GM18907 (cell line): ENCODE measurements around the gene THSD4.

Source experiments
- ATAC-seq: cut with Tn5 transposase; IDR thresholded peaks from one replicate; pipeline ENCODE4 v1.9.1; 2021; ENCODE audit warnings: mild to moderate bottlenecking, moderate library complexity; ENCODE audit not compliant: unreplicated experiment

Gene THSD4

GRCh38 chr15:71807125-71807629 is 691.9 kb downstream of the THSD4 start:
- ATAC-seq: no peak

GRCh38 chr15:71807691-71808091 is 692.4 kb downstream of the THSD4 start:
- no peak for ATAC-seq

GRCh38 chr15:71808311-71809020 is 693.2 kb downstream of the THSD4 start:
- ATAC-seq: no peak

- ATAC-seq: no peak
Measured at GRCh38 chr15:71809346-71809745, 694.1 kb downstream of the THSD4 start.

GRCh38 chr15:71810256-71811035 is 695.2 kb downstream of the THSD4 start, which contains the start of gene NR2E3:
Gene NR2E3 (plus strand): TSS chr15:71810554. CDS start chr15:71810744, 190 bp downstream.
- no peak for ATAC-seq

- no peak for ATAC-seq
Measured at GRCh38 chr15:71811036-71811736, 695.9 kb downstream of the THSD4 start.

GRCh38 chr15:71811752-71812735 is 696.8 kb downstream of the THSD4 start:
- ATAC-seq: no peak

- no peak for ATAC-seq
Measured at GRCh38 chr15:71812966-71813722, 697.9 kb downstream of the THSD4 start.

- ATAC-seq: no peak
Measured at GRCh38 chr15:71813723-71814470, 698.6 kb downstream of the THSD4 start.

GRCh38 chr15:71815301-71815700 is 700.0 kb downstream of the THSD4 start:
- no peak for ATAC-seq

- no peak for ATAC-seq
Measured at GRCh38 chr15:71817351-71817750, 702.1 kb downstream of the THSD4 start.

- no peak for ATAC-seq
Measured at GRCh38 chr15:71820127-71820526, 704.9 kb downstream of the THSD4 start.

- ATAC-seq: no peak
Measured at GRCh38 chr15:71821547-71822129, 706.4 kb downstream of the THSD4 start.

GRCh38 chr15:71822890-71823630 is 707.8 kb downstream of the THSD4 start:
- ATAC-seq: no peak

GRCh38 chr15:71823801-71824200 is 708.5 kb downstream of the THSD4 start:
- no peak for ATAC-seq

- ATAC-seq: no peak
Measured at GRCh38 chr15:71825021-71825730, 709.9 kb downstream of the THSD4 start.

GRCh38 chr15:71826196-71826595 is 710.9 kb downstream of the THSD4 start:
- no peak for ATAC-seq
